Left forelimb (tissue), 1 donor: ENCODE data around the gene RELCH.

Experiments used
- DNase-seq: peaks from one replicate; pipeline ENCODE4 v3.0.0-alpha.2; 2018; ENCODE audit warnings: low spot score

The RELCH gene

GRCh38 chr18:62187543-62188510, 772 bp downstream of the RELCH start:
- peak; percentile 68 for DNase-seq

- DNase-seq: no peak
Measured at GRCh38 chr18:62189208-62189607, 2.2 kb downstream of the RELCH start.

GRCh38 chr18:62196079-62196478, 9.0 kb downstream of the RELCH start:
- DNase-seq: no peak

DNA sequence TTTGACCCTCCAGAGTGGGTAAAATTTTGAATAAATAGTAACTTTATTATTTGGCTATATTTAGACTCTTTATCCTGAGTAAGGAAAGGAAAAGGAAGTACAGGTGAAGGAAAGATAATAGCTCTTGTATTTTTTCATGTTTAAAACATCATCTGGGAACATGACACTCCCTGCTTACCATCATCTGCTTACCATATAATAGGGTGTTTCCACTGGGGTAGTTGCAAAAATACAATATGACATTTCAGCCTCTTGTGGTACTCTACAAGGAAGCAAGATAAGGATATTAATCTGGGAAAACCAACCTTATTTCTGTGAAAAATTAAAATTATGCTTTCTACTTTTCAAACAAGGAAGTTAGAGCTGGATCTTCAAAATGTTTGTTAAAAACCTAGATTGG, 9.9 kb downstream of the RELCH start:
- no peak for DNase-seq

GRCh38 chr18:62198259-62198658, 11.2 kb downstream of the RELCH start:
- no peak for DNase-seq

DNA sequence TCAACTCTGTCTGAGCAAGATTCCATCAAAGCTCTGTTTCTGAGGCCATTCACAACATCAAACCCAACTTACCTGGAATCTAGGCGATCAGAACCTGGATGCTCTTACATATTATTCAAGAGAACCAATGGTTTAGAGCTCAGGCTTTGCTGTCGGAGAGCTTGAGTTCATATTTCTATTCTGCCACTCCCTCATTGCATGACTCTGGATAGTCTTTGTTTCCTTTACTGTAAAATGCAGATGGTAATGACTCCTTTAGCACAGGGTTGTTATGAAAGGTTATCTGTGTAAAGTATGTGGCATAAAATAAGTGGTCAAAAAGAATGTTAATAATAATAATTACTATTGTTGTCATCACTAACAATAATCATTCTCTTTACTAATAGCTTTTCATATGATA, 12.6 kb downstream of the RELCH start:
- DNase-seq: no peak

DNA sequence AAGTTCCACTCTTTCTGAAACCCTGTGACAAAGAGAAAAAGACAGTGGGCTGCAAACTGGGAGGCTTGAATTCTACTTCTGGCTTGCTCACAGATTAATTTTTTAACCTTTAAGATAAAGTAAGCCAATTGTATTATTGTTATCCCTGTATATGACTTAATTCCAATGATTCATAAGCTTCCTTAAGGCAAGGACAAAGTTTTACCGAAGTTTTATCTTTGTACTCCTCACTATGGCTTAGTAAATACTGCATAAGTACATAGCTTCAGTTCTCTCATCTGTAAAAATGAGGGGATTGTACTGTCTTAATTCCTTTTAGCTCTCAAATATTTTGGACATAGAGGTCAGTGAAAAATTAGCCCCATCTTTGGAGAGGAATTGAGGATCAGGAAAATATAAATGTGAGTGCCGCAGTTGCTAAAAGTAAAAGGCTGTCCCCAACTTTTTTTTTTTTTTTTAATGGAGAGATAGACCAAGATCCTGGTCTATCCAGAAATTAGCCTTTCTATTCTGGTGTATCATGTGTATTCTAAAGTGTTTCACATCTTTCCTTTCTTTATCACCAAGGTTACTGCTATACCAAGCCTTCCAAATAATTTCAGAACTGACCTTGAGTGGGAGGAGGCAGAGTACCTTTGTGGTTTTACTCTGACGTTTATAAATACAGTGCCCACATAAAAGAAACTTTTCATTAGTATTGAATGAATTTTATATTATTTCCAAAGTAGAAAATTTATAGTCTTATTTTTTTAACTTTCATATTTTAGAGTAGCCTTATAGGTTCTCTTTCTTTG, 13.3 kb downstream of the RELCH start:
- DNase-seq: no peak

DNA sequence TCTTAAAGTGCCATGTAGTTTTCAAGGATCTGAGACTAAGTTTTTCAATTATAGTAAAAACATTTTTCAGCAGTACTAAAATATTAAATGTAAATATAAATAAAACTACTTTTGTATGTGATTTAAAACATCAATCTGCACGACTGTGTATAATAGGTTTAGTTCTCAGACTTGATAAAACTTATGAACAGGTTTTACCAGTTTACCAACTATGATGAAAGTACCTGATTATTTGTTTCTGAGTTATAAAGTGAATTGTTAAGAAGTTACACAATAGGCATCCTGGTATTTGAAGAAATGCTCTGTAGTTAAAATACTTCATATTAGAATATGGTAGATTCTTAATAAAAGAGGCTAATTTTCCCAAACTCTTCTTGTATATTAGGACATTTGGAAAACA, 14.8 kb downstream of the RELCH start:
- no peak for DNase-seq

DNA sequence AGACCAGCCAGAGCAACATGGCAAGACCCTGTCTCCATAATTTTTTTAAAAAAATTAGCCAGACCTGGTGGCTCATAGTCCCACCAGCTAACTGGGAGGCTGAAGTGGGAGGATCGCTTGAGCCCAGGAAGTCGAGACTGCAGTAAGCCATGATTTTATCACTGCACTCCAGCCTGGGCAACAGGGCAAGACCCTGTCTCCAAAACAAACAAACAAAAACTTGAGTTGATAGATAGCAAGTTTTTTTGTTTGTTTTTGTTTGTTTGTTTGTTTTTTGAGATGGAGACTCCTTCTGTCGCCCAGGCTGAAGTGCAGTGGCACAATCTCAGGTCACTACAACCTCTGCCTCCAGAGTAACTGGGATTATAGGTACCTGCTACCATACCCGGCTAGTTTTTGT, 18.8 kb downstream of the RELCH start:
- DNase-seq: no peak

DNA sequence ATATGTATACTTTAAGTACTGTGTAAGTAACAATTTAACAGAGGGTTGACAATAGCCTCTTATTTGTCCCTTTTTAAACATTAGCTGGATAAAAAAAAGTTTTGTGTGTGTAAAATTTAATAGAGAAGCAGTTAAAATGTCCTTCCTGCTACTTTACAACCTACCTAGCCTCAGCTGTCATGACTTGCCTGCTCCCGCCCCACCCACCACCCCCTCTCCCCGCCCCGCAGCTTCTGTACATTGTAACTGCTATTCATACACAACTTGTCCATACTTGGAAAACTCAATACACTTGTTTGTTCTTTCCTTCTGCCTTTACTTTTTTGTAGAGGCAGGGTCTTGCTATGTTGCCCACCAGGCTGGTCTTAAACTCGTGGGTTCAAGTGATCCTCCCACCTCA, 19.5 kb downstream of the RELCH start:
- no peak for DNase-seq

DNA sequence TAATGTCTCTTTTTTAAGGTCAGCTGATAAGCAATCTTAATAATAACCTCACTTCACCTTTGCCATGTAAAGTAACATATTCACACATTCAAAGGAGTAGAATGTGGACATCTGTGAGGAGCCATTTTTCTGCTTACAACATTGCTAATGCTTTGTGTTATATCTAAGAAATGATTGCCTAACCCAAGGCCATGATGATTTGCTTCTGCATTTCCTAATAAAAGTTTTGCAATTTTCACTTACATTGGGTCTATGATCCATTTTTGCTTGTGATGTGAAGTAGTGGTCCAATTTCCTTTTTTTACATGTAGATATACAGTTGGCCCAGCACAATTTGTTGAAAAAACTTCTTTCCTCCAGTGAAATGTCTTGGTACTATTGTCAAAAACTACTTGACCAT, 22.0 kb downstream of the RELCH start:
- DNase-seq: no peak

- DNase-seq: no peak
Measured at GRCh38 chr18:62210138-62210537, 23.1 kb downstream of the RELCH start.

- no peak for DNase-seq
Measured at GRCh38 chr18:62211325-62211828, 24.3 kb downstream of the RELCH start.

- DNase-seq: no peak
Measured at GRCh38 chr18:62214790-62215189, 27.7 kb downstream of the RELCH start.

DNA sequence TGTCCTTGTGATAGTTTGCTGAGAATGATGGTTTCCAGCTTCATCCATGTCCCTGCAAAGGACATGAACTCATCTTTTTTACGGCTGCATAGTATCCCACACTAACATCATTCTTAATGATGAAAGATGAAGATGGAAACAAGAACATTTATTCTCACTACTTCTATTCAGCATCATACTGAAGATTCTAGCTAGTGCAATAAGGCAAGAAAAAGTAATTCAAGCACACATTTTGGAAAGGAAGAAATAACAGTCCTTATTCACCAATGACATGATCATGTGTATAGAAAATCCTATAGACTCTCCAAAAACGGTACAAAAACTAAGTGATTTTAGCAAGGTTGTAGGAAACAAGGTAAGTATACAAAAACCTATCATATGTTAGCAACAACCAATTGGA, 37.2 kb downstream of the RELCH start:
- DNase-seq: no peak

GRCh38 chr18:62226047-62226446, 39.0 kb downstream of the RELCH start:
- no peak for DNase-seq

GRCh38 chr18:62236252-62236651, 49.2 kb downstream of the RELCH start:
- DNase-seq: no peak

GRCh38 chr18:62239475-62239874, 52.4 kb downstream of the RELCH start:
- no peak for DNase-seq

GRCh38 chr18:62242955-62243354, 55.9 kb downstream of the RELCH start:
- no peak for DNase-seq

- DNase-seq: no peak
Measured at GRCh38 chr18:62245177-62245576, 58.1 kb downstream of the RELCH start.

GRCh38 chr18:62245699-62246098, 58.6 kb downstream of the RELCH start:
- no peak for DNase-seq

- no peak for DNase-seq
Measured at GRCh38 chr18:62248313-62248712, 61.3 kb downstream of the RELCH start.
